HepG2 (cell line): ENCODE data around the gene ADSS1. TPM values are rescaled to one million over a fixed set of nuclear protein-coding genes. Genes with fewer than 3 reads are reported as not detected.

ENCODE experiments used
- ATAC-seq: fragments of 200-7000 bp; cut with Tn5 transposase; 3 replicates; pipeline ENCODE4 v1.9.1; 2020; ENCODE audit warnings: mild to moderate bottlenecking, moderate library complexity
- BruUV-seq: library from RNA; stranded (reverse); fragments of 400-500 nt; replicated peaks from 2 replicates; lab custom pipeline; 2021; lab: Mats Ljungman, UMichigan
- CTCF ChIA-PET: fragments of 300-600 bp; formaldehyde crosslinking; extraction: SDS; loops from one replicate; lab custom pipeline; 2021; ENCODE audit warnings: low total read pairs, inconsistent platforms, low intra/inter-chr PET ratio; lab: Yijun Ruan, JAX
- POLR2A ChIA-PET: fragments of 350-600 bp; sonication (Branson Sonifier 250); formaldehyde crosslinking; loops from one replicate; lab custom pipeline; 2020; ENCODE audit warnings: antibody characterized with exemption, inconsistent platforms; lab: Yijun Ruan, JAX
- DNase-seq: peaks from one replicate; pipeline ENCODE4 v3.0.0-alpha.2; 2015; ENCODE audit warnings: low spot score
- FAIRE-seq: peaks from 3 replicates; lab custom pipeline; 2011; peaks lifted over from hg19 to GRCh38; lab: Jason Lieb, UNC
- H2AFZ ChIP-seq: one replicate; pipeline ENCODE4 v1.6.1; 2011; ENCODE audit warnings: low read length, inconsistent platforms
- H3K27ac ChIP-seq: fragments of 300-600 bp; 3 replicates; pipeline ENCODE4 v1.8.0; 2011; ENCODE audit warnings: mixed run types, mild to moderate bottlenecking, mixed read lengths, low read length, inconsistent platforms; ENCODE audit not compliant: insufficient read depth; ENCODE audit errors: extremely low read length
- H3K27me3 ChIP-seq, 2 experiments: fragments of 200-600 bp in 1 of 2; 2 replicates in 1 of 2; 3 replicates in 1 of 2; pipeline versions ENCODE4 v1.6.0 to v1.8.0; 2011; ENCODE audit warnings: low read length in 2 of 2, mild to moderate bottlenecking in 2 of 2, moderate library complexity in 2 of 2, inconsistent platforms in 1 of 2; ENCODE audit not compliant: insufficient read depth in 2 of 2, control insufficient read depth in 1 of 2
- H3K36me3 ChIP-seq, 2 experiments: fragments of 200-600 bp in 1 of 2; replicated peaks in 1 of 2; 2 replicates in 1 of 2; 3 replicates in 1 of 2; pipeline versions ENCODE4 v1.5.1 to v1.8.0; 2011; ENCODE audit warnings: low read length in 2 of 2, inconsistent platforms in 1 of 2; ENCODE audit not compliant: insufficient read depth in 2 of 2, control insufficient read depth in 1 of 2
- H3K4me1 ChIP-seq: 2 replicates; pipeline ENCODE4 v1.5.1; 2012; ENCODE audit warnings: low read length, inconsistent platforms; ENCODE audit not compliant: insufficient read depth
- H3K4me2 ChIP-seq: 2 replicates; pipeline ENCODE4 v1.6.0; 2011; ENCODE audit warnings: low read depth, low read length, inconsistent platforms
- H3K4me3 ChIP-seq, 3 experiments: fragments of 200-600 bp in 1 of 3; sonication (generic), shearing (Covaris generic) in 1 of 3; replicated peaks in 1 of 3; 2 replicates each; pipeline ENCODE4 v1.5.1; 2011 to 2016; ENCODE audit warnings: low read length in 3 of 3, inconsistent platforms in 2 of 3, low read depth in 2 of 3, mild to moderate bottlenecking in 2 of 3, control low read depth in 1 of 3, mixed read lengths in 1 of 3; ENCODE audit not compliant: insufficient read depth in 1 of 3
- H3K79me2 ChIP-seq: one replicate; pipeline ENCODE4 v1.6.1; 2011; ENCODE audit warnings: low read length, inconsistent platforms; ENCODE audit not compliant: insufficient read depth
- H3K9ac ChIP-seq: 2 replicates; pipeline ENCODE4 v1.6.0; 2011; ENCODE audit warnings: mild to moderate bottlenecking, low read depth, low read length, inconsistent platforms; ENCODE audit not compliant: insufficient read depth
- H3K9me3 ChIP-seq: 2 replicates; pipeline ENCODE4 v1.5.1; 2012; ENCODE audit warnings: mild to moderate bottlenecking, low read length
- H4K20me1 ChIP-seq: 2 replicates; pipeline ENCODE4 v1.6.0; 2011; ENCODE audit warnings: inconsistent platforms, mild to moderate bottlenecking, low read length, moderate library complexity; ENCODE audit not compliant: insufficient read depth
- AGO2 ChIP-seq: fragments of 200-400 bp; formaldehyde crosslinking; optimal IDR thresholded peaks from 2 replicates; pipeline ENCODE3; 2017; ENCODE audit warnings: mild to moderate bottlenecking, low read depth, low read length, moderate library complexity
- RBFOX2 ChIP-seq: fragments of 200-400 bp; formaldehyde crosslinking; IDR thresholded peaks from 2 replicates; pipeline ENCODE4 v1.6.1; 2017; ENCODE audit warnings: low read depth, mild to moderate bottlenecking, low read length
- ZBTB8A ChIP-seq: sonication (generic); formaldehyde crosslinking; IDR thresholded peaks from 2 replicates; pipeline ENCODE4 v1.4.0; 2020; ENCODE audit warnings: mild to moderate bottlenecking, low read depth, missing genetic modification reagents, borderline replicate concordance
- WGBS: methylation state at CpG from one replicate; pipeline ENCODE4 v1.1.6; 2017; ENCODE audit warnings: low lambda C conversion rate; 5-methylcytosine and 5-hydroxymethylcytosine counted together
- in situ Hi-C: cut with HindIII; loops from 2 replicates; pipeline ENCODE4 v1.10.0; 2017; ENCODE audit warnings: low pct_unique_long_range_greater_than_20kb; ENCODE audit not compliant: extremely low pct_ligation_motif_present
- intact Hi-C: fragments of 100-400 bp; cut with micrococcal nuclease; formaldehyde crosslinking; loops from one replicate; pipeline ENCODE4 v1.10.0; 2022; ENCODE audit not compliant: unreplicated experiment
- polyA plus RNA-seq, 8 experiments: library from polyadenylated mRNA; depleted of rRNA in 3 of 8; stranded (reverse) in 7 of 8; unstranded in 1 of 8; fragments of >200 nt; fragmentation: Illumina TruSeq in 4 of 8; extraction: Trizol in 4 of 8; gene quantifications; 2 replicates each; pipeline versions ENCODE4 v1.2.1 to v1.2.3, GENCODE V29; 2011 to 2016; ENCODE audit warnings: low read depth in 4 of 8, missing spikeins in 1 of 8, mixed read lengths in 1 of 8; ENCODE audit not compliant: insufficient read depth in 1 of 8
- total RNA-seq, 5 experiments: library from RNA; depleted of rRNA; stranded (reverse); fragments of >200 nt; fragmentation: Illumina TruSeq; extraction: Trizol; gene quantifications; 2 replicates each; pipeline ENCODE4 v1.2.3, GENCODE V29; 2016; ENCODE audit warnings: low read depth in 1 of 5
- TF ChIP-seq, protein P1 (sequence below): sonication (generic); IDR thresholded peaks from 2 replicates; pipeline ENCODE4 v1.6.1; 2016; ENCODE audit warnings: low read depth, borderline replicate concordance

The ADSS1 gene
- total and polyA plus RNA-seq, 2 of the 13 experiments (the other 11 are each of a cell fraction or from before 2014, with no cell fraction given) = 1.0 to 36.7 TPM

DNA sequence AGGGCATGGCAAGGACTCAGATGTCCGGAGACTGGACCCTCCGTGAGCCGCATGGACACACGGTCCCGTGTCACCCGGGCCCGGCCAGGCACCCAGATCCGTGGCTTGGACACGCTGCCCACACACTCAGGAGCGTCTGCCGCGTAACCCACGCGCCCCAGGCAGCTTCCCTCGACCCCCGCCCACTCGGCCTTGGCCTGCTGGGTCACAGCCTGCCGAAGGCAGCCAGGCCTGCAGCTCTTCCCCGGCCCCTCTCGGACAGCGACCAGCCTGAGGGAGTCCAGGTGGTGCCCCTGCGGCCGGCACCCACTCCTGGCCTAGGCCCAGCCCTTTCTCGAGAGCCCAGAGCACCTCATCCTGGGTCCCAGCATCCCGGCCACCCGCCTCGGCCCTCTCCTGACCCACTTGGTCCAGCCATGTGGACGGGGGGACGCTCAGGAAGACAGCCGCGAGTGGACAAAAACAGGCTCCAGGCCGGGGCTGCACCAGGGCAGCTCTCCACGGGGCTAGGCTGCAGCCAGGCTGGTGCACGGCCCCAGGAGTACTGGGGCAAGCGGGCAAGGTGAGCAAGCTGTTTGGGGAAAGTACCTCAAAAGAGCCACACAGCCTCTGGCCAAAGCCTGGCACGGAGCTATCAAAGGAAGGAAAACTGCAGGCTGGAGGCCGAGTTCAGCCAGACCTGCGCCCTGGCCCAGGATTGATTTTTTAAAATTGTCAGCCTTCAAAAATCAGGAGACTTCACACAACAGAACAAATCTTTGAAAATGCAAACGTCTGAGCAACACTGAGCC lies 65.0 kb downstream of the ADSS1 start:
- Histone ChIP-seq H2AFZ (no peak overlapping the region), H3K27ac (peak overlapping the region; percentile 26), H3K36me3 (peaks cover 16 to 25% of the 10 kb centered on the region in 2 experiments; a peak in 3 of 5 replicates), H3K79me2 (peaks cover 17% of the 10 kb centered on the region), H3K9ac (0 out of 2 replicates have a peak overlapping the region, but pooled peaks have one; percentile 3), H3K4me1 (peaks cover 30% of the 10 kb centered on the region), H4K20me1 (peaks cover 16% of the 10 kb centered on the region), H3K9me3 (no peaks in the 10 kb centered on the region), H3K4me3 (no peak overlapping the region), H3K27me3 (no peaks in the 10 kb centered on the region), H3K4me2 (no peak overlapping the region)
- intact Hi-C loops = no loop called here
- DNase-seq (no peak), FAIRE-seq (no peak), ATAC-seq (no peak)
- in situ Hi-C loops = no loop called here
- no TSS peak for BruUV-seq
- POLR2A ChIA-PET = no interaction called here
- CTCF ChIA-PET = no interaction called here
- TF ChIP-seq, protein P1, sequence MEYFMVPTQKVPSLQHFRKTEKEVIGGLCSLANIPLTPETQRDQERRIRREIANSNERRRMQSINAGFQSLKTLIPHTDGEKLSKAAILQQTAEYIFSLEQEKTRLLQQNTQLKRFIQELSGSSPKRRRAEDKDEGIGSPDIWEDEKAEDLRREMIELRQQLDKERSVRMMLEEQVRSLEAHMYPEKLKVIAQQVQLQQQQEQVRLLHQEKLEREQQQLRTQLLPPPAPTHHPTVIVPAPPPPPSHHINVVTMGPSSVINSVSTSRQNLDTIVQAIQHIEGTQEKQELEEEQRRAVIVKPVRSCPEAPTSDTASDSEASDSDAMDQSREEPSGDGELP = no peak
- TF ChIP-seq RBFOX2 (peak; percentile 69), AGO2 (peak; percentile 69), ZBTB8A (no peak)
- 94% methylated on average over 26 of the region's 39 CpGs for WGBS
